Measurements from ENCODE around the gene FOXM1. TPM values are rescaled to one million over a fixed set of nuclear protein-coding genes. Genes with fewer than 3 reads are reported as not detected.
A peak's percentile ranks its signal among the peaks of the same experiment; 100 is the strongest.

Gene FOXM1
- total and polyA plus RNA-seq, 2 of the 13 experiments (the other 11 are each of a cell fraction or from before 2014, with no cell fraction given): 17.1 to 25.9 TPM

DNA sequence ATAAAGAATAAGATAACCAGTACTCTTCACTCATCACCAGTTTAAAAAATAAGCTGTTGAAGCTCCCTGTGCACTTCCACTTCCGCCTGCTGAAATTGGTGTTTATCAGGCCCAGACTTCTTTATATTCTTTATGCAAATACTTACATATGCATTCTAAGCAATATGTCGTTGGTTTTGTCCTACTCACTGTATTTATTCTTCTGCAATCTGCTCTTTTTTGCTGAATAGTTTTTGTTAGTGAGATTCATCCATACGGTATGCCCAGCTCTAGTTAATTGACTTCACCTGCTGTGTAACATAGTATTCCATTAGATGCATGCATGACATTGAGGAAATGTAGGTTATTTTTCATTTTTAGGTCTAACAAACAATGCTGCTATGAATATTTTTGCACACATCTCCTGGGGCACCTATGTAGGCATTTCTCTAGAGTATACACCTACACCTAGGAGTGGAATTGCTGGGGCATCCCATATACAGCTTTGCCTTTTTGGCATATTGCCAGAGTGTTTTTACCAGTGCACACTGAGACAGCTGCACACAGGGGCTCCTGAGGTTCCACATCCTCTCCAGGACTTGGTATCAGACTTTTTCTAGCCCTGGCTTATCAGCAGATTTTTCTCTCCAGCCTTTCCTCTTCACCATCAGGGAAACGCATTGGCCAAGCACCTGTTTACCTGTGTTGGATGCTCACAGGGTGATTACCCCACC lies 41.1 kb downstream of the FOXM1 start:
- Histone ChIP-seq H3K27ac (ENCODE audit: extremely low read length, insufficient read depth, low read length) (no peak overlapping the region), H3K4me2 (ENCODE audit: low read depth, low read length) (no peak overlapping the region), H3K4me1 (ENCODE audit: insufficient read depth, low read length) (no peaks in the 10 kb centered on the region), H4K20me1 (ENCODE audit: insufficient read depth, low read length) (no peaks in the 10 kb centered on the region), H3K36me3 (replicated peaks in 1 of 2; ENCODE audit: control insufficient read depth in 1 of 2, insufficient read depth in 2 of 2, low read length in 2 of 2) (no peaks in the 10 kb centered on the region; a peak in 2 of 5 replicates), H3K4me3 (replicated peaks in 1 of 3; ENCODE audit: insufficient read depth in 1 of 3, low read depth in 2 of 3, low read length in 3 of 3) (no peak overlapping the region), H2AFZ (ENCODE audit: low read length) (no peak overlapping the region), H3K27me3 (ENCODE audit: control insufficient read depth in 1 of 2, insufficient read depth in 2 of 2, low read length in 2 of 2) (no peaks in the 10 kb centered on the region), H3K9ac (ENCODE audit: insufficient read depth, low read depth, low read length) (no peak overlapping the region), H3K9me3 (ENCODE audit: low read length) (no peaks in the 10 kb centered on the region), H3K79me2 (ENCODE audit: insufficient read depth, low read length) (no peaks in the 10 kb centered on the region)
- intact Hi-C loops (cut with micrococcal nuclease; ENCODE audit: unreplicated experiment): no loop called here
- FAIRE-seq: no peak
- TF ChIP-seq LCORL (IDR thresholded peaks at IDR 0.05) (0 out of 2 replicates have a peak, but pooled peaks have one; percentile 40), LCORL (CRISPR knock-in tag; IDR thresholded peaks at IDR 0.05) (no peak), PHF8 (CRISPR knock-in tag; IDR thresholded peaks at IDR 0.05) (no peak)
- no peak for DNase-seq (ENCODE audit: low spot score)
- no TSS peak for BruUV-seq (replicated peaks)
- 81% methylated on average over 4 of the region's 4 CpGs for WGBS (ENCODE audit: low lambda C conversion rate)
- in situ Hi-C loops (cut with HindIII; ENCODE audit: extremely low pct_ligation_motif_present, low pct_unique_long_range_greater_than_20kb): no loop called here
- no peak for ATAC-seq
- ChIA-PET POLR2A (interaction anchor here (1.6 kb wide), 1 partner anchor 14 kb away, joined by 3 read pairs; no protein-coding TSS in a partner anchor), CTCF (ENCODE audit: low intra/inter-chr PET ratio, low total read pairs) (no interaction called here)

DNA sequence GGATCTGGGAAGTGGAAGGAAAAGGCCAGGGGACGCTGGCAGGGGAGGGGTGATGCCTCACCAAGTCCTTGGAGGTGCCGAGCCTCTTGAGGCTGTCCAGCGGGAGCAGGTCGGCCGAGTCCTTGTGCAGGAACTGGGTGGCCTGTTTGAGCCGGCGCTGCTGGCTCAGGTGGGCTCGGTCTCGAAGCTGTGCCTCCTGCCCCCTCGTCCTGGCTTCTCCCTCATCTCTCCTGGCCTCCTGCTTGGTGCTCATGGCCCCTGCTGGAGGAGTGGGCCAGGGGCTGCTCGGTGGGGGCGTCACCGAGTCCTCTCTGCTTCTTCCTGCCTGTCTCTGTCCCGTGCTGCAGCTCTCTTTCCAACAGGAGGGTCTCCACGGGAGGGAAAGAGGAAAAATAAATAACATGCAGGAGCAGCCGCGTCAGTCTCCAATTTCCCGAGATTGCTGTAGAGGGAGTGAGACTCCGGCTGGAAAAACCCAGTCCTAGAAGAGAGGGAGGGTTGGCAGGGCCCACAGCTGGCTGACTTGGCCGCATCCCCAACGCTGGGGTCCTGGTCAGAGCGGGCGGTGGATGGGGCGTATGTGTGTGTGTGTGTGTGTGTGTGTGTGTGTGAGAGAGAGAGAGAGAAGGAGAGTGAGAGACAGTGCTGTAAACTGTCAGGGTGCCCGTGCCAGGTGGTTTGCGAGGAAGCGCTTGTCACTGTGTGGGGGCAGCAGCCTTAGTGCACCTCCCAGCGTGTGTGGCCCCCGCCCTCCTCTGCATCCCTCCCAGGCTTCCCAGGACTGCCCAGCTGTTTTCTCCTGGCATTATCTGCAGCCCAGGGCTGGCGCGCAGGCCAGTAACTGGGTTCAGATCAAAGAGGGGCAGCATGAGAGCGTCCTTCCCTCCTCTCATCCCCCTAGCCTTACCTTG lies 42.1 kb downstream of the FOXM1 start, which contains the start of gene NRIP2:
NRIP2 (minus strand) TSS at position 455 of the 911 bp plus-strand sequence; CDS start at position 403, 52 bp downstream.
- 88% methylated on average over 22 of the region's 32 CpGs for WGBS (ENCODE audit: low lambda C conversion rate)
- peak; percentile 83 for TF ChIP-seq AGO2 (optimal IDR thresholded peaks at IDR 0.05; ENCODE audit: low read depth, low read length)
- no peak for TF ChIP-seq KLF9 (CRISPR knock-in tag; IDR thresholded peaks at IDR 0.05; ENCODE audit: low read depth)
- TF ChIP-seq POLR2A (IDR thresholded peaks at IDR 0.05; ENCODE audit: insufficient read depth in 1 of 2, low read depth in 2 of 2, low read length in 2 of 2): 0 out of 4 replicates have a peak, but pooled peaks of 1 of the 2 experiments have one; percentile 29
- TF ChIP-seq ZSCAN31 (CRISPR knock-in tag; IDR thresholded peaks at IDR 0.05; ENCODE audit: low read depth): no peak
- no peak within 1 kb of the TSS for H2AFZ ChIP-seq (ENCODE audit: low read length)
- POLR2A ChIA-PET: no interaction called here
- intact Hi-C loops (cut with micrococcal nuclease; ENCODE audit: unreplicated experiment): no loop called here
- in situ Hi-C loops (cut with HindIII; ENCODE audit: extremely low pct_ligation_motif_present, low pct_unique_long_range_greater_than_20kb): no loop called here
- no peak within 1 kb of the TSS for H3K9ac ChIP-seq (ENCODE audit: insufficient read depth, low read depth, low read length)
- BruUV-seq (replicated peaks): no TSS peak
- H3K27me3 ChIP-seq (ENCODE audit: control insufficient read depth in 1 of 2, insufficient read depth in 2 of 2, low read length in 2 of 2): no peaks in the 10 kb centered on the region
- no peaks in the 10 kb centered on the region for H3K79me2 ChIP-seq (ENCODE audit: insufficient read depth, low read length)
- no peaks in the 10 kb centered on the region for H3K4me1 ChIP-seq (ENCODE audit: insufficient read depth, low read length)
- CTCF ChIA-PET (ENCODE audit: low intra/inter-chr PET ratio, low total read pairs): no interaction called here
- no peak for DNase-seq (ENCODE audit: low spot score)
- no peaks in the 10 kb centered on the region; a peak in 3 of 5 replicates for H3K36me3 ChIP-seq (replicated peaks in 1 of 2; ENCODE audit: control insufficient read depth in 1 of 2, insufficient read depth in 2 of 2, low read length in 2 of 2)
- H3K4me2 ChIP-seq (ENCODE audit: low read depth, low read length): no peak within 1 kb of the TSS
- ATAC-seq: no peak
- H3K27ac ChIP-seq (ENCODE audit: extremely low read length, insufficient read depth, low read length): no peak within 1 kb of the TSS
- H3K4me3 ChIP-seq (replicated peaks in 1 of 3; ENCODE audit: insufficient read depth in 1 of 3, low read depth in 2 of 3, low read length in 3 of 3): no peak within 1 kb of the TSS
- no peaks in the 10 kb centered on the region for H4K20me1 ChIP-seq (ENCODE audit: insufficient read depth, low read length)
- no peak for FAIRE-seq
- no peaks in the 10 kb centered on the region for H3K9me3 ChIP-seq (ENCODE audit: low read length)
